Vagina (tissue), 2 donors: ENCODE results near the gene IGDCC3. TPM values are rescaled to one million over a fixed set of nuclear protein-coding genes. Genes with fewer than 3 reads are reported as not detected.

Experiments
- DNase-seq, 2 donors: peaks; one replicate each; pipeline ENCODE4 v3.0.0-alpha.2; 2017; ENCODE audit errors: extremely low spot score in 2 of 2
- H3K27ac ChIP-seq: fragments of 200-600 bp; sonication (generic); one replicate; pipeline ENCODE4 v1.5.1; 2019
- H3K27me3 ChIP-seq: fragments of 200-600 bp; sonication (generic); one replicate; pipeline ENCODE4 v1.5.1; 2019
- H3K36me3 ChIP-seq, 2 donors: fragments of 200-600 bp; sonication (generic); one replicate each; pipeline ENCODE4 v1.5.1; 2017 to 2019
- H3K4me1 ChIP-seq: fragments of 200-600 bp; sonication (generic); one replicate; pipeline ENCODE4 v1.5.1; 2019
- H3K4me3 ChIP-seq, 2 donors: fragments of 200-600 bp; sonication (generic); 1 replicate in 1 of 2; 2 replicates in 1 of 2; pipeline ENCODE4 v1.5.1; 2016 to 2019
- H3K9me3 ChIP-seq: fragments of 200-600 bp; sonication (generic); one replicate; pipeline ENCODE4 v1.5.1; 2019
- CTCF ChIP-seq, 3 experiments: fragments of 450-650 bp in 2 of 3; fragments of 200-600 bp in 1 of 3; sonication (generic) in 1 of 3; IDR thresholded peaks; one replicate each; pipeline ENCODE4 v1.5.1; 2017 to 2019; ENCODE audit warnings: antibody characterized with exemption in 3 of 3, mild to moderate bottlenecking in 2 of 3, moderate library complexity in 2 of 3
- POLR2A ChIP-seq, 2 donors: fragments of 450-650 bp; IDR thresholded peaks; one replicate each; pipeline ENCODE4 v1.6.1; 2017; ENCODE audit warnings: antibody characterized with exemption in 2 of 2, mild to moderate bottlenecking in 2 of 2, moderate library complexity in 2 of 2
- POLR2AphosphoS5 ChIP-seq, 2 donors: sonication (generic); formaldehyde crosslinking; IDR thresholded peaks; one replicate each; pipeline ENCODE4 v1.9.0; 2017; ENCODE audit warnings: antibody characterized with exemption in 2 of 2, mild to moderate bottlenecking in 2 of 2, low read depth in 1 of 2; ENCODE audit not compliant: insufficient read depth in 1 of 2
- intact Hi-C: fragments of 100-400 bp; cut with DNase I; formaldehyde crosslinking; loops from one replicate; pipeline ENCODE4 v1.15.1; 2023
- total RNA-seq: library from RNA; depleted of rRNA; stranded (reverse); fragments of >200 nt; gene quantifications from one replicate; pipeline ENCODE4 v1.2.3, GENCODE V29; 2016

Gene IGDCC3
- total RNA-seq, 1 donor from 2014 or later: 0.49 TPM

- Histone ChIP-seq H3K4me3 (no peak overlapping the region), H3K4me1 (no peaks in the 10 kb centered on the region), H3K9me3 (no peaks in the 10 kb centered on the region), H3K36me3 (no peaks in the 10 kb centered on the region), H3K27me3 (no peaks in the 10 kb centered on the region), H3K27ac (no peak overlapping the region)
- intact Hi-C loops: no loop called here
- DNase-seq: no peak
- TF ChIP-seq CTCF (IDR thresholded peaks at IDR 0.05): no peak
- no peak for TF ChIP-seq POLR2AphosphoS5 (IDR thresholded peaks at IDR 0.05; ENCODE audit: insufficient read depth in 1 of 2, low read depth in 1 of 2)
- no peak for TF ChIP-seq POLR2A (IDR thresholded peaks at IDR 0.05)
Measured at GRCh38 chr15:65368302-65369211, 9.2 kb downstream of the IGDCC3 start.

- Histone ChIP-seq H3K4me1 (no peaks in the 10 kb centered on the region), H3K4me3 (no peak overlapping the region), H3K27me3 (no peaks in the 10 kb centered on the region), H3K36me3 (no peaks in the 10 kb centered on the region), H3K9me3 (no peaks in the 10 kb centered on the region), H3K27ac (no peak overlapping the region)
- DNase-seq: no peak
- TF ChIP-seq POLR2AphosphoS5 (IDR thresholded peaks at IDR 0.05; ENCODE audit: insufficient read depth in 1 of 2, low read depth in 1 of 2): no peak
- no peak for TF ChIP-seq POLR2A (IDR thresholded peaks at IDR 0.05)
- no peak for TF ChIP-seq CTCF (IDR thresholded peaks at IDR 0.05)
- intact Hi-C loops: no loop called here
Measured at GRCh38 chr15:65366122-65366892, 11.5 kb downstream of the IGDCC3 start.

GRCh38 chr15:65365229-65365628 is 12.6 kb downstream of the IGDCC3 start:
- H3K27ac ChIP-seq: no peak overlapping the region
- H3K4me3 ChIP-seq: no peak overlapping the region
- no peak for DNase-seq
- intact Hi-C loops: no loop called here
- TF ChIP-seq POLR2A (IDR thresholded peaks at IDR 0.05): no peak
- no peak for TF ChIP-seq POLR2AphosphoS5 (IDR thresholded peaks at IDR 0.05; ENCODE audit: insufficient read depth in 1 of 2, low read depth in 1 of 2)
- no peak for TF ChIP-seq CTCF (IDR thresholded peaks at IDR 0.05)
- no peaks in the 10 kb centered on the region for H3K27me3 ChIP-seq
- H3K4me1 ChIP-seq: no peaks in the 10 kb centered on the region
- H3K9me3 ChIP-seq: no peaks in the 10 kb centered on the region
- no peaks in the 10 kb centered on the region for H3K36me3 ChIP-seq

- H3K9me3 ChIP-seq: no peaks in the 10 kb centered on the region
- TF ChIP-seq POLR2A (IDR thresholded peaks at IDR 0.05): no peak
- TF ChIP-seq CTCF (IDR thresholded peaks at IDR 0.05): no peak
- TF ChIP-seq POLR2AphosphoS5 (IDR thresholded peaks at IDR 0.05; ENCODE audit: insufficient read depth in 1 of 2, low read depth in 1 of 2): no peak
- H3K4me1 ChIP-seq: no peaks in the 10 kb centered on the region
- H3K36me3 ChIP-seq: no peaks in the 10 kb centered on the region
- H3K4me3 ChIP-seq: no peak overlapping the region
- no peak overlapping the region for H3K27ac ChIP-seq
- intact Hi-C loops: no loop called here
- DNase-seq: no peak
- H3K27me3 ChIP-seq: no peaks in the 10 kb centered on the region
Measured at GRCh38 chr15:65363766-65364165, 14.0 kb downstream of the IGDCC3 start.
